GM03348 (cell line): Measurements from ENCODE around the gene ZNF786.

Source experiments
- DNase-seq: peaks from one replicate; pipeline ENCODE4 v3.0.0; 2012; ENCODE audit warnings: low spot score

ZNF786 gene

DNA sequence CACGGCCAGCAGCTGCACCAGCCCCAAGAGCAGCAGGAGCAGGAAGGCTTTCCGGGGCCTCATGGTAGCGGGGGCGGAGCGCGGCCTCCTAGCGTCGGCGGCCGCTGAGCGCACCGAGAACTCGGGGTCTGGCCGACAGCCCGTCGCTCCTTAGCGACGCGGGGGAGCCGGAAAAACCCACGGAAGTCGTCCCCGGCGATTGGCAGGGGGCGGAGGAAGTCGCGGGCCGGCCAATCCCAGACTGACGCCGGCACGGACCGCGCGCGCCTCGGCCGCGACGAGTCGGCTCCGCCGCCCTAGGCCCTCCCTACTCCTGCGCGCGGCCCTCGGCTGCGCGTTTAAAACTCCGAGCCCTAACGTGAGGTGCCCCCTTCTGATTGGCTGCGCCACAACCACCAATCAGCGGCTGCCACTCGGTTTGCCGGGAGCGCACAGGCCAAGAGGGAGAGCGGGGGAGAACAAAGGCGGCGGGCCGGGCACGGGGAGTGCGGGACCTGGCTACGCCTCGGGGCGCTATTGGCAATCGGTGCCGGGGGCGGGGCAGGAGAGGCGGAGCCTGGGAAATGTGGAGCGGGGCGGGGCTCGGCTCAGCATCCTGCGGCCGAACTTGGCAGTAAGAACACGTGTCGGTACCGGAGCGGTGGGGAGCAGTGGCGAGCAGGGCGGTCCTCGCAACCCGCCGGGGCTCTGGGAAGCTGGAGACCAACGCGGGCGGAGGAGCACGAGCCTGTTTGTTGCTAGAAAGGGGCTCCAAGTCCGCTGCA is 62.0 kb downstream of the ZNF786 start, which contains the start of gene PDIA4:
PDIA4 (minus strand) TSS at position 160 of the 764 bp plus-strand sequence; CDS start at position 63, 97 bp downstream.
- peak; percentile 99 for DNase-seq

DNA sequence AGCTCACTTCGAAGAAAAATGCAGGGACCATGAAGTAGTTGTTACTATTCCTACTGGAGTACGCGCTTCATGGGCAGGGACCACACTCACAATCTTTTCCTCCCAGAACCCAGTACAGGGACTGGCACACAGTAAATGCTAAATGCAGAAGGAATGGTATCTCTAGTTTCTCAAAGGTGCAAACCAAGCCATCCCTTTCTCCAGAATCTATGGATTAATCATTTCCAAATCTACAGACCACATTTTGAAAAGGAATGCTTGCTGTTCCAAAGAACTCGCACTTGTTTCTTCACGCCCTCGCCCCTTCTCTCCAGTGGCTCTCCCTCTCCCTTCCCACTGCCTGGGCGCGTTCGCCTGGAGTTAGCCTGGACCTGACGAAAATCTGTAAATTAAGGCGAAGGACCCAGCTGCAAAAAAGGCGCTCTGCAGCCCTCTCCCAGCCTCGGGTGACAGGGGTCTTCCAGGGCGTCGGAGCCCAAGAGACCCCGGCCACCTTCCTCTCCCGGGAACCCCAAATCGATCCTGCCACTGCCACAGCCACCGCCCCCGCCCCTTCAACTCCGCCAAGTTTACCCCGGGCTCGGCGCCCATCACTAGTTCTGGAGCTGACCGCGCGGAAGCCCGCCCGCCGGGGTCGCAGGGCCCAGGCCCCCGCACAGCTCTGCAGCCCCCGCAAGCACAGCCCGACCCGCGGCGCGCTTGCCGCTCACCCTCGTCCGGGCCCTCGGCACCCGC is 62.7 kb downstream of the ZNF786 start:
- peak; percentile 30 for DNase-seq

DNA sequence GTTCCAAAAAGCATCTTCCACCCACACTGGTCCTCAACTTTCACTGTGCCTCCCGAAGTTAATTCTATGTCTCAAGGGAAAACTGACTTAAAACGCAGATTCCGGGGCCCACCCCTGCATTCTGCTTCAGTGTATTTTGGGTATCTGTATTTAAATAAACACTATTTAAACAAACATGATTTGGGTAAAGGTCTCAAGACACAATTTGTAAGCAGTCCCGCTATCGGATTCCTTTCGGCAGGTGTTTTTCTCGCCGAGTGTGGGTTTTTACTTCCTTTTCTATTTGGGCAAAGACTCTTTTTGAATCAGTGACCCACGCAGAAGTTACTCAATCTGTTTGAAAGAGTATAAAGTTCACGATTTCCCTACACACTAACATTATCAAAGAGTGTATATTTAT is 63.5 kb downstream of the ZNF786 start:
- DNase-seq, result no peak

- no peak for DNase-seq
These were observed 66.9 kb downstream of the ZNF786 start for GRCh38 chr7:149023662-149024061.

GRCh38 chr7:149022756-149023360 is 67.7 kb downstream of the ZNF786 start:
- DNase-seq, result no peak

DNA sequence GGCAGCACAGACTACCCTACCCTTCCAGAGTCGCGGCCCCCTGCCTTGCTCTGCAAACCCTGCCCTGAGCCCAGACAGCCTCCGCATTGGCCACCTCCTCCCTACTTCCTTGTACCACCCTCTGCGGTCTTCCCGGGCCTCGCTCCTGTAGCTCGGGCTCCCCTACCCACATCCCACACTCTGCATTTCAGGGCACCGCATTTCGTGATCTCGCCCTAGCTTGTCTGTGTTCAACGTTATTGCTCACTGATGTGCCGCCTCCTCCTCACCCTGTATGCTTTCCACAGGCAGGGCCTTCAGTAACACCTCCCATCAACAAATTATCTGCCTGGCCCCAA is 68.8 kb downstream of the ZNF786 start:
- no peak for DNase-seq

DNA sequence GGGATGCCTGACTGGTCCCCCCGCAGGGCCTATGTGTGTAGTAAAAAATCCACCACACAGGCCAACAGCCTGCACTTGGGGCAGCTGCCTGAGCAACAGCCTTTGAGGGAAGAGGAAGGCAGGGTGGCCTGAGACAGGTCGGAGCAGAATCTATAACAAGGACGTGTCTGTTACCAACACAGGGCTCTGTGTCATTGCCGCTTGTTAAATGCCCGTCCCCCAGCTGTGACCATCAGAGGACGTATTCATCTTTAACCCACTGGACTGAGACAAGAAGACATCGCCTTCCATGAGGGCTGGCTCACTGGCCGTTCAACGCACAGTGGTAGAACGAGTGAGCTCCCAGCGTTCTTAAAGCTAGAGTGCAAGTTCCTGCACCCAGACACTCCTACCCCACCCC is 70.0 kb downstream of the ZNF786 start:
- no peak for DNase-seq
